Activated CD4-positive, alpha-beta T cell treated with anti-CD3 and anti-CD28 coated beads, Interleukin-2, amount 50 U/mL, for 4 hours (primary cell): ENCODE measurements around the gene SLC38A8.

Source experiments
- DNase-seq, 2 experiments: peaks; one replicate each; pipeline ENCODE4 v3.0.0-alpha.2; 2020

The SLC38A8 gene

DNA sequence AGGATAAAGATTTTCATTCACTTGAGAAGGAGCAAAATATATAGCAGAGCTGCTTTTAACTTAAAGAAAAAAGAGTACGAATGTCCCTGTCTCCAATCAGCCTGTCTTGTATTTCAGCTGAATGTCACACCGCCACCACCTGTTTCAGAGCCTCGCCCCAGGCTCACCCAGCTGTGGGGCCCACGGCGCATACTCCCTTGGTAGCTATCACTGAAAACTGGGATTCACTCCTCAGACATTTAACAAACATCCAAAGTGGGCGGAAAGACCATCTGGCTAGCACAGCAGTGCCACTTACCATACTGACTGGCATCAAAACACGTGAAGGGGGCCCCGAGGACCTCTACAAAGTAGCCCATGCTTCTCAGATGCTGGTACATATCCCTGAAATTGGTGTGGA, 25.4 kb upstream of the SLC38A8 start:
- no peak for DNase-seq

DNA sequence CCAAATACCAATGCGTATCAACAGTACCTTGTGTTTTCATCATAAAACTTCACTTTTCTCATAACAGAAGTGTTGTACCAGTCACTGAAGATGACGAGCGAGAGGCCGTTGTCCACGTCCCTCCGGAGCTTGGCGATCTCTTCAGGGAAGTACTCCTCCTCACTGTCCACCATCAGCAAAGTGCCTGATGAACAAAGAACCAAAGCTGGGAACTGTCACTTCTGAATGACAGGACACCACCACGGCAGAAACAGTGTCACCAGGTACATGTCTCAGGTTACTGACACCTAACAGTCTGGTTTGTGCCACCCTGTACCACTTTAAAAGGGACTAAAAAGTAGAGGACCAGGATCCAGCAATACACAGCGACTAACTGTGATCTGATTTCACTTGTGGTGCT, 25.0 kb upstream of the SLC38A8 start:
- DNase-seq, result no peak

DNA sequence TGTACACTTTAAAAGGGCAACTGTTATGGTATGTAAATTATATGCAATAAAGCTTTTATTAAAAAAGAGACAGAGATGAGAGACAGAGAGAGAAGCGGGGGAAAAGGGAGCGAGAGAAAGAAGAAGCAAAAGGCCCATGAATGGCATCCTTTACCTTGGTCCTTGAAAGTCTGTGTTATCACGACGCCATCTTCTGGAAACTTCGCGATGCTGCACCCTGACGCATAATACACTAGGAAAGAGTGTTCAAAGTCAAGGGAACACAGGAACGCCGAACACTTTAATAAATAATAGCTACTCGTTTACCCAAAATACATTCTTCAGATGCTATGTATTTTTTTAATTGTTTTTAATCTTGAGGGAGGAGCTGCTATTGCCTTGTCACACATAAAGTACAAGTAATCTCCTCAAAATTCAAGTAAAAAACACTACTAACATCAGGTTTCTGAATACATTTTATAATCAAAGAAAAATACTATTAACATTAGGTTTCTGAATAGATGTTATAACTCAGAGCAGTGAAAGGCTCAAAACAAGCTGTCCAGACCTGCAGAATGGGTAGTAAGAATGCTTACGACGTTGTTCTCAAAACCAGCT, 23.0 kb upstream of the SLC38A8 start:
- no peak for DNase-seq

DNA sequence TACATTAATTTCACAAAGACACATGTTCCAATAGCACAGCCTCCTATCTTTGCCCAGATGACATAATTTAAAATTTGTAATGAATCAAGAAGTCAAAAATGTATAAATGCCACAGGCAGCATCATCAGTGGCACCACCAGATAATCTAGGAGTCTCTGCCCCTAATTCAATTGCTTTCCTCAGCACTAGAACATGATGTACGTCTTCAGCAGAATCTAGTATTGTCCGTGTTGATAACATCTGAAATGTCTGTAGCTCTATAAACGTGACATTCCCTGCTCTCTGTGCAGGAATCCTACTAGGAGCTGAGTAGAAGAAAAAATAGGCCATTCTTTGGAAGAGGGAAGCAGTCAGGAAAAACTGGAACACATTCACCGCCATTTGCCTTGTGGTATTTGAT, 21.4 kb upstream of the SLC38A8 start:
- no peak for DNase-seq

DNA sequence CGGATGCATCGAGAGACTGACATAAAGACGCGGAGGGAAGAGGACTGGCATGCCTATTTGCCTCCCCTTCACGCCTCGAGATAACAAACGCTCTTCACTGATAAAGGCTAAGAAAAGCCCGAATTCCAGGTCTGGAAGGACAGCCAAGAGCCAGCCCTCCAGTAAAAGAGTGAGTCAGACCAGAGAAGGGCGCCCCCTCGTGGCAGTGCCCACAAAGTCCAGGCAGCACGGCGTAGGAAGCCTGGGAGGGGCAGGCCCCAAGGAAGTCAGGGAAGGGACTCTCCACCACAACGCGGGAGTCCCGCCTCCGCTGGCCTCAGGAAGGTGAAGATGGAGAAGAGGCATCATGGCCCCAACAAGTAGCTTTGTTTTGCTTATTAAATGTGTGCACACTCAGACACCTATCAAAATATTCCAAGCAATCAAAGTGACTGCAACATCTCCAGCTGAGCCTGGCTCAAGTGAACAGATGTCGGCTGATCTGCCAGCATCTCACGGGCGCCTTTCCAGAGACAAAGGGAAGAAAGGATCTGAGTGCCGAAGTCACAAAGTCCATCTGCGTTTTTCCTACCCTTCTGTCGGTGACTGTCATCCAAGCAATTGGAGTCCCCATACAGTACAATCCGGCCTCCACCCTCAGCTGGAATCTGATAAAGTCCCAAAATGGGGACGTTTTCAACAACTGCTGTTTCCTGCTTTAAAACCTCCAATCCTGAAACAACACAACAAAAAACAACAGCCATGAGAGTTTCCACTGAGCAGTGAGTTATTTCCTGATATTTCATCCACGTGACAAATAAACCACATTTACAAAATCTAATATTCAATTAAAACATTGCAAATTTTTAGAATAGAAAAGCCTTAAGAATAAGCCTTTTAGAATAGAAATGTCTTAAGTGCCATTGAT, 20.4 kb upstream of the SLC38A8 start:
- DNase-seq, result peak; percentile 48 to 57

DNA sequence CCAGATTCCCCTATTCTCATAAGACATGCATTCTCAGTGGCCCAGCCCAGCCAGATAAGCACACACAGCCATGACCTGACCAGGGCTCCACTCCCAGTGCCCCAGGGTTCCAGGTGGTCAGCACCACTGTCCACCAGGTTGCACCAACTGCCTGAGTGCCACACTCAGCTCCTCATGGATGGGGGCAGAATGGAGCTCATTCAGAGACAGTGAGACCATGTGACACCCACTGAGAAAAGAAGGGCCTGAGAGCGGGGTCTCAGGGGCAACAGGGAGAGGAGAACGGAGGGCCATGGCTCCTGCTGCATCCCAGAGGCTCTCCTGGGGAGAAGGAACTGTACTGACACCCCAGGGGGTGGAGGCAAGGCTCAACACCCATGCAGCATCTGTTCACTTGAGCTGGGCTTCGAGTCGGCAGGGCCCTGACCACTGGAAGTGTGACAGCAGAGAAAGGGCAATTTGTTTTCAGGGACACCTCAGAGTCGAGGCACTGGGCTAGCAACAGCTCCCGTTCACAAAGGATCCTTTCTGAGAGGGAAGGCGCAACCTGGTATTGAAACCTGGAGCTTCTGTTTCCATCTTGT, 18.7 kb upstream of the SLC38A8 start:
- no peak for DNase-seq

DNA sequence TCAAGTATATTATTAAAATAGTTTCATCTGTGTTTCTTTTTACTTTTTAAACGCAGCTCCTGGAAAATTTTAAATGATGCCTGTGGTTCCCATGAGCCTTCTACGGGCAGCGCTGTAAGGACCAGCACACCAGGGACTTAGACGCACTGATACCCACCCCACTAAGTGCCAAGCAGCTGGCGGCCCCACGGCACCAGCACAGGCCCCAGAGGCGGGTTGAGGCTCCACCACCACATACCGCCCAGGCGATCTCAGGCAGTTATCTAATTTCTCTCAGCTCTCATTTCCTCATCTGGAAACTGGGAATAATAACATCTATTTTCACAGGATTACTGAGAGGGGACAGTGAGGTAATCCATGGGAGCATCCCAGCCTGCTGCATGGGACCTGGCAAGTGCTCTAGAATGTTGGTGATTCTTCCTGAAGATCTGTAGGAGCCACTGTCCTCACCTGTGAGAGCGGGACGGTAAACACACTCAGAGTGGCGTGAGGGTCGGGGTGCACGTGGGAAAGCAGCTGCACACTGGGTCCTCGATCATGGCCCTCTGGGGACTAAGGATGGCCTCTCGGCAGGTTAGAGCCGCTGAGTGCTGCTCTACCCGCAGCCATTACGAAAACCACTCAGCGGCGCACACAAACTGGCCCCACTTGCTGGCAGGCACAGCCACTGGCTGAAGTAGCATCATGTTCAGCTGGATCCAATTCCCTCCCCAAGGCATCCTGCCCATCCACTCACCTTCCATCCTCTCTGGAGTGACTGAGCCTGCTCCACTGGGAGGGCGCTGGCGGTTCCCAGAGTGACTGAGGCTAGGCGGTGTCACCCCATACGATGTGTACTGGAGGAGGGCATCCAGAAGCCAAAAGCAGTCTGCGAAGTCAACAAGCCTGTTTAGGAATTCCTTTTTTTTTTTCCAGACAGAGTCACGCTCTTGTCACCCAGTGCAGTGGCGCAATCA, 17.6 kb upstream of the SLC38A8 start:
- DNase-seq, result no peak

DNA sequence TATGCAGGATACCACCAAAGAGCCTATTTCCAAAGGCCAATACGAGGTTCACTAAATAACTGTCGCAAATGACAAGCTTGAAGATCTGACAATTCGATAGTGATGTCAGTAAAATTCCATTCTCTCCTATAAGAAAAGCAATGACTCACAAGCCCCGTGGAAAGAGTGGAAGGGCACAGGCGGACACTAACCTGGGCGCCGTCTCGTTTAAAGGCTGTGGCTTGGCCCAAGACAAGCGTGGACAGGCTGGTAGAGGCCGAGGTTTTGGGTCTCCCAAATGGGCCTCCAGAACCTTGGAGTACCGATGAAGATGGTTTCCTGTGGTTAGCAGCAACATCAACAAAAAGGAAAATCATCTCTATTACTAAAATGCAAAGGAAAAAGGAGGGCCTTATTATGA, 16.5 kb upstream of the SLC38A8 start:
- DNase-seq, result no peak

DNA sequence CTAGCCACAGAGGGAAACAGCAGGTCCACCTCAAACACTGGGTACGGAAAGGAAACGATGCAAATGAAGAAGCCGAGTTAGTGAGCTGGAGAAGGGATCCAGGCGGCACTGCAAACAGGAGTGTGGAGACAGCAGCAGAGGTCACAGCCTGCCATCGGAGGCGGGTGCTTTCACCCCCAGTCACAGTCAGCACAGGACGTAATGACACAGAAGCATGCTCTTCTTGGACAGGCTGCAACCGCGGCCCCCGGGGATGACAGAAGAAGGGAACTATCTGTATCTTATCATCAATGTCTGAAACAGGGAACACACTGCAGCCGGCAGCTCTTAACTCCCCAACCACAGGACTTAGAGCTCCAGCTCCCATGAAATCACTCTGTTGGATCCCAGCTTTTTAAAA, 16.1 kb upstream of the SLC38A8 start:
- no peak for DNase-seq

DNA sequence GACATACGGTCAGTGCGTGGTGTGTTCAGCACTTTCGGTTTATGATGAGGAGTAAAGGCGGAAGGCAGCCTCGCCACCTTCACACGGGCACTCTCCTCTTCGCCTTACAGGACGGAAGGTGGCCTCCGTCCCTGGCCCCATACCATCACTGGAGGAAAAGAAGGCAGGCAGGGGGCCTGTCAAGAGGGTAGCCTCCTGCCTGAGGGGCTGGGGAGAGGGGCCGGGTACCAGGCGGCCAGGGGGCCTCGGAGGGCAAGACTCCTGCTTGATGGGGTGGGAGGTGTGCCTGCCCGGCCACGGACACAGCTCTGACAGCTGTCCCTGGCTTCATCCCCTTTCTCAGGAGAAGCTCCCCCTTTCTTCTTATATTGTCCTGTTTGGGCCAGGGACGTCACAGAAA, 15.6 kb upstream of the SLC38A8 start:
- DNase-seq, result no peak

DNA sequence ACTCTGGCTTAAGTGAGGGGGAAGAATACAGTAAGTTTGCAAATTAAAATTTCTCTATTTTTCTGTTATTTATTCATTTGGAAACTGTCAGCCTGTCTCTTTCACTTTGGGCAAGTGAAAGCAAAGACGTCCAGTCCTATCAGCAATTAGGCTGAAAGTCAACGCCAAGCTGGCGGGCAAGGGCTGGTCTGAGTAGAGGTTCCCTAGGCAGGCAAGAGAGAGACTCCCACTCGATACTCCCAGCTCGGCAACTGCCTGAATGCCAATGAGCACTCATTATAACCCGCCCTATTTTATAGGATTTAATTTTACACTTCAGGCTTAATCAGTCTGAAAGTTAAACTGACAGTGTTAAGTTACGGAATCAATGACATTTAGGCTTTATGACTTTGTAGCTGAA, 14.3 kb upstream of the SLC38A8 start:
- no peak for DNase-seq

DNA sequence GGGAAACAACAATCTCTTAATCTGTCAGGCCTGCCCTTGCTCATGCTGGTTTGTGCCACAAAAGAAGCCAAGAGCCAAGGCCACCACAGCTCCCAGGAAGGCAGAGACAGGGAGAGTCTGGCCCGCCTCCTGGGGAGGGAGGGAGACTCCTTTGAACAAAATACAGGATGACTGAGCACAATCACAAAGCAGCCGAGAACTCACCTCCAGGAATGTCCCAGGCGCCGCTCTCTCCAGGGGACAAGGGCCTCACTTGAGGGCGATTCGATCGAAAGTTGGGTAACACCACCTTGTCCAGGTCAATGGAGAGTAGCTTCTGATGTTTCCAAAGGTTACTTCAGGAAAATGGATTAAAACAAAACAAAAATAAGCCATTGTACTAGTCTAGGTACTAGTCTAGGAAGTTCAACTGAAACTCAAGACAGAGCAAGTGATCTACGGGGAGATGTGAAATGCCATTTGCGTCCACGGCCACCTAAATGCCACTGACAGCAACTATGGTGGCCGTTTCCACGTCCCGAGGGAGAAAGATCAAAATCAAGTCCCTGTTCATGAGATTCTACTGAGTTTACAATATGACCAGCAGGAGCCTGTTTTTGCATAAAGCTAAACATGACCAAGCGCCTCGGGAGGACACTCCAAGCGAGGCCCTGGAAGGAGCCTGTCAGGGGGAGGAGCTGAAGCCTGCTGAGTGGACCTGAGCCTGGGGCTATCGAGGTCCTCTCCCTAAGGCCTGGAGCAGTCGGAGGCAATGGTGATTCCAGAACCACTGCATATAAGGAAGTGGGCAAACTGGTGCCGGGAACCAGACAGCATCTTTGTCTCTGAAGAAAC, 13.4 kb upstream of the SLC38A8 start:
- no peak for DNase-seq

DNA sequence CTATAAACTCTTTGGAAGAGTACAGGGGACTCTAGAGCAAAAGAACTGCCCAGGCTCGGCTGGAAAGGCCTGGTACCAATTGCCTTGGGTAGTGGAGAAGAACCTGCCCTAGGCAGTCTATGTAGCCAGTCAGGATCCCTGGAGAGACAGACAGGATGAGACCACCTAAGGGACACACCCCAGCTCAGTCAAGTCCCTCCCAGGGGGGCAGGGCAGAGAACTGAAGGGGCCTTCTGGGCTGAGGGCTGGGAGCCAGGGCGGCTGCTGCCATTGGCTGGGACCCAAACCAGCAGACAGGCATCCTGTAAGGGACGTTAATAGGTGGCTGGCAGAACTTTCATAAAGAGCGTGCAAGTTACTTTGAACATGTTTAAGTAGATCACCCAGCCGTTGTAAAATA, 12.8 kb upstream of the SLC38A8 start:
- DNase-seq, result no peak

DNA sequence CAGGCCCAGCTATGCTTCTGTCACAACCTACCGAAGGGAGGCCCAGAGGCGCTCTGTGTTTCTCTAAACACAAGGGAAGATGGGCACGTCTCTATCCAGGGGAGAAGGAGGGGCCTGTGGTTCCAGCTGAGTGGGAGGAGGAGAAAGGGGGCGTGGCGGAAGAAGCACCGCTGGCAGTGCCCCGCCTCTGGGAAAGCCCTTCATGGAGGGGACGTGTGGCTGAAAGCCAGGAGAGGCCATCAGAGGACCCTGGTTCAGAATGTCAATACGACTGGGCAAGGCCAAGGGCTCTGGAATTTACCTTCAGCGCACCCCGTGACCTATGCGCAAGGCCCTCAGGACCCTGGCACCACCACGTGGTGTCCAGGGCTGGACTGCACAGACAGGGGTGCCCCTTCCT, 12.3 kb upstream of the SLC38A8 start:
- DNase-seq, result no peak

DNA sequence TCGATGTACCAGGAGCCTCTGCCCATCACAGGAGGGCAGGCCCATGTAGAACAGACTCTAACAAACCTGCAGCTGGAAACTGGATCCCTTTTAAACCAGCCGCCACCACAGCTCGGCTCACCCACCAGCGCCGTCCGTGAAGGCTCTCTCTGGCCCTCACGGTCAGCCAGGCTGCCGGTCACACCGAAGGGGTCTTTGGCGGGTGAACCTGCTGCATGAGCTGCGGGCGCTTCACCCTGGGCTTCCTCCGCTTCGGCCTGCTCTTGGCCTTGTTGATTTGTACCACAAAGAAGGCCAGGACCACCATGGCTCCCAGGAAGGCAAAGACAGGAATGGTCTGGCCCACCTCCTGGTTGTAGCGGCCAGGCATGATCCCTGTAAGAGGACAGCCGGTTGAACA, 11.7 kb upstream of the SLC38A8 start:
- DNase-seq, result no peak

DNA sequence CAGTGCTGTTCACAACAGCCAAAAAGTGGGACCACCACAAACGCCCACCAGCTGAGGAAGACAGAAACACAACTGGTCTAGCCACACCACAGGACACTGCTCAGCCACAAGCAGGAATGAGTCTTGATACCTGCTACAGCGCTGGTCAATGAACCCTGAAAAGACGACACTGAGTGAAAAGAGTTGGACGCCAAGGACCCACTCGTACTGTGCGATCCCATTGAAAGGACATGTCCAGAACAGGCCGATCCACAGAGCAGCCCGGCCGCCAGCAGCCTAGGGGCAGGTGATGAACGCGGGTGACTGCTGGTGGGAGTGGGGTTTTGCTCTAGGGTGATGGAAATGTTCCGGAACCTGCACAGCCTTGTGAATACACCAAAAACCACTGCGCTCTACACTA, 10.6 kb upstream of the SLC38A8 start:
- DNase-seq, result no peak

DNA sequence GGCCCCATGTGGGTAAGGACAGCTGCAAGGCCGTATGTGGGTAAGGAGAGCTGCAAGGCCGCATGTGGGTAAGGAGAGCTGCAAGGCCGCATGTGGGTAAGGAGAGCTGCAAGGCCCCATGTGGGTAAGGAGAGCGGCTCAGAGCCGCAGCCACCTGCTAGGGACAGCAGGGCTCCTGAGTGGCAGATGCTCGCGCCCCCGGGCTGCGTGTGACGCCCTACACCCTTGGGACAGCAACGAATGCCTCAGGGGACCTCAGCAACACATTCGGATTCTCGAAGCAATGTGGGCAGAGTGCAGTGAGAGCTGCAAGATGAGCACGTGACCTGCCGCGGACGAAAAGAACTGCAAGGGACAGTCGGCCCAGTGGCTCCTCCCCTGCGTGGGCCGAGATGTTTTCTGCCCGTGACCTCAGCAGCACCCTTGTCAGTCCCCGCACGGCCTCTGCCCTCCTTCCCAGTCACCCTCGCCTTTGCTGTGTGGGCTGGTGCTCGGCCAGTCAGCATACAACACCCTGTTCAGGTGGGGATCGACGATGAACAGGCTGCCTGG, 9.6 kb upstream of the SLC38A8 start:
- no peak for DNase-seq

DNA sequence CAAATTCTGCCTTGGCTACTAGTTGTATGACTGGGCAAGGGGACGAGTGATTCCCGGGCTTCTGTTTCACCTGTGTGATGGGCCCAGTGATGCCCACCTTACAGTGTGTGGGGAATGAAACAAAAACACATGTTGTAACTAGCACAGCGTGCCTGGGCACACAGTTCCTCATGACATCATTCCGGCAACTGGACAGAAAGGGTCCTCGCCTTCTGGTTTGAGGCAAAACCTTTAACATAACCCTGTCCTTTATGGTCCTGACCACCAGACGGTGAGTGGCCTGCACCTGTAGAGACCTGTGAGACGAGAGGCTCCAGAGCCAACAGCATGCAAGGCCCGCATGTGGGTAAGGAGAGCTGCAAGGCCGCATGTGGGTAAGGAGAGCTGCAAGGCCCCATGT, 7.7 kb upstream of the SLC38A8 start:
- DNase-seq, result no peak

DNA sequence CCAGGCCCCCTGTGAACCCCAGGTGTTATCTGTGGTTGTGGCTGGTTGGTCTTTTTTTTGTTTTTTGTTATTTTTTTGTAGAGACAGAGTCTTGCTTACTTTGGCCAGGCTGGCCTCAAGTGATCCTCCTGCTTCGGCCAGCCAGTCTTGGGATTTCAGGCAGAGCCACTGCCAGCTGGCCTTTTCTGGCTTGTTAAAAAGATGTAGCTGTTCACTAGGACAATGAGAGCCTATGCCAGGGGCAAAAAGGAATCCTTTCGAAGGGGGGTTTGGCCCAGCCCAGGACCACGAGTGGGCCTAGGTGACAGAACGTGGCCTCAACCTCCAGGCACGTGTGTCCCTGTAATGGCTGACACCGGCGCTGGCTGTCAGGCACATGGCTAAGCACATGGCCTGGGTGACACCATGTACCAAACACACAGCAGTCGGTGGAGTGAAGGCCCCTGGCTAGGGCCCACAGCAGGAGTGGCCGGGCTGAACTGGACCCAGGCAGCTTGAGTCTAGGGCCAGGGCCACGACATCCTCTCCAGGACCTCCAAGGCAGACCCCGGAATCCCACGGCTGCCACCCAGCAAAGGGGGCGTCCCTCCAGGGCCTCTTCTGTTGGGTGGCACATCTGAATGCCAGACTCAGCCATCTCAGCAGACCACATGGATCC, 6.9 kb upstream of the SLC38A8 start:
- no peak for DNase-seq

DNA sequence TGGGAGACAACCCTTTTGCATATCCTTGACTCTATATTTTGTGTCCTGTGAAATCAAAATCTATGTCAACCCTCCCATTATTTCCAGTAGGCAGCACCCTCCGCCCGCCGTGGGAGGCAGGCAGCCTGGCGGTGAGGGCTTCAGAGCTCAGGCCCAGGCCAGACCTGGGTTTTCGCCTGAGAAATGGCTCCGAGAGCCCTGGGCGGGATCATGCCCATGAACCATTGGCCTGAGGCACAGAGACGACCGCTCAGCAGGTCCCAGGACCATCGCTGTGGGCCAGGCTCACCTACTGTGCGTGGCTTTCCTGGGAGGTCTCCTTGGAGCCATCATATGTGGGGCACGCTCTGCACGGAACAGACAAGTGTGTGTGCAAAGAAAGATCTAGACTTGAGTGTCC, 6.3 kb upstream of the SLC38A8 start:
- no peak for DNase-seq

DNA sequence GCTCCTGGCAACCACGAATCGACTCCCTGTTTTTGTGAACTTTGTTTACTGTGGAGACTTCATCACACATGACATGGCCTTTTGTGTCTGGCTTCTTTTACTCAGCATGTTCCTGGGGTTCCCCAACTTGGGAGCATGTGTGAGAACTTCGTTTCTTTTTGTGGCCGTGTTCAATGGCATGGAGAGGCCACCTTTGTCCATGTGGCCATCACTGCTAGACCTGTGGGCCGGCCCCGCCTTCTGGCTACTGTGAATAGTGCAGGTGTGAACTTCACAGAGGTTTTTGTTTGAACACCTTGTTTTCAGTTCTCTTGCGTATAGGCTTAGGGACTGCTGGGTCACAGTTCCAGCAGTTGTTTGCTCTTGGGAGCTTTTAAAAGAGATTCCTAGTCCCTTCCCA, 5.7 kb upstream of the SLC38A8 start:
- DNase-seq, result no peak
